OCI-LY1 (cell line): ENCODE results near the gene DRC7.

Source experiments
- H2AFZ ChIP-seq: fragments of 200-600 bp; sonication (generic), shearing (Covaris generic); 2 replicates; pipeline ENCODE4 v1.6.0; 2014; ENCODE audit warnings: antibody characterized with exemption, mild to moderate bottlenecking, low read length
- H3F3A ChIP-seq: fragments of 200-600 bp; sonication (generic), shearing (Covaris generic); 2 replicates; pipeline ENCODE4 v1.6.0; 2014; ENCODE audit warnings: mild to moderate bottlenecking, antibody characterized with exemption, low read length, moderate library complexity; ENCODE audit not compliant: insufficient read depth
- H3K27ac ChIP-seq: fragments of 200-600 bp; sonication (generic); 2 replicates; pipeline ENCODE4 v1.5.1; 2014; ENCODE audit warnings: low read length, mixed run types, mild to moderate bottlenecking, low read depth; ENCODE audit not compliant: poor library complexity, severe bottlenecking
- H3K27me3 ChIP-seq: fragments of 200-600 bp; sonication (generic); 2 replicates; pipeline ENCODE4 v1.6.0; 2014; ENCODE audit warnings: antibody characterized with exemption, mild to moderate bottlenecking, low read length, moderate library complexity; ENCODE audit not compliant: insufficient read depth
- H3K36me3 ChIP-seq: fragments of 200-600 bp; sonication (generic); 2 replicates; pipeline ENCODE4 v1.6.1; 2014; ENCODE audit warnings: mild to moderate bottlenecking, antibody characterized with exemption, low read length, moderate library complexity, mixed read lengths; ENCODE audit not compliant: insufficient read depth
- H3K4me1 ChIP-seq: fragments of 200-600 bp; sonication (generic); 2 replicates; pipeline ENCODE4 v1.5.1; 2014; ENCODE audit warnings: mild to moderate bottlenecking, low read length, moderate library complexity; ENCODE audit not compliant: insufficient read depth, severe bottlenecking
- H3K4me2 ChIP-seq: fragments of 200-600 bp; sonication (generic), shearing (Covaris generic); 2 replicates; pipeline ENCODE4 v1.6.1; 2014; ENCODE audit warnings: low read length
- H3K4me3 ChIP-seq: fragments of 200-600 bp; sonication (generic); 2 replicates; pipeline ENCODE4 v1.5.1; 2014; ENCODE audit warnings: low read length, low read depth, mild to moderate bottlenecking, mixed read lengths; ENCODE audit not compliant: poor library complexity, severe bottlenecking
- H3K79me2 ChIP-seq: fragments of 200-600 bp; shearing (Covaris generic); 2 replicates; pipeline ENCODE4 v1.6.1; 2016; ENCODE audit warnings: mixed run types, low read length, mixed read lengths; ENCODE audit not compliant: insufficient read depth
- H3K9ac ChIP-seq: fragments of 200-600 bp; sonication (generic), shearing (Covaris generic); 2 replicates; pipeline ENCODE4 v1.6.1; 2014; ENCODE audit warnings: mild to moderate bottlenecking, low read length, mixed read lengths
- H3K9me2 ChIP-seq: fragments of 200-600 bp; sonication (generic), shearing (Covaris generic); 2 replicates; pipeline ENCODE4 v1.6.1; 2014; ENCODE audit warnings: low read depth, mild to moderate bottlenecking, low read length, mixed read lengths
- H3K9me3 ChIP-seq: fragments of 200-600 bp; shearing (Covaris generic); 2 replicates; pipeline ENCODE4 v1.6.1; 2014; ENCODE audit warnings: low read length, mixed read lengths
- H4K20me1 ChIP-seq: fragments of 200-600 bp; sonication (generic), shearing (Covaris generic); 2 replicates; pipeline ENCODE4 v1.6.0; 2016; ENCODE audit warnings: mild to moderate bottlenecking, low read length; ENCODE audit not compliant: insufficient read depth
- CTCF ChIP-seq: fragments of 200-600 bp; sonication (generic), shearing (Covaris generic); IDR thresholded peaks from 2 replicates; pipeline ENCODE4 v1.5.1; 2017; ENCODE audit warnings: mild to moderate bottlenecking, antibody characterized with exemption, low read length, moderate library complexity, mixed read lengths
- EZH2 ChIP-seq: fragments of 200-600 bp; sonication (generic), shearing (Covaris generic); IDR thresholded peaks from 2 replicates; pipeline ENCODE4 v1.8.0; 2017; ENCODE audit warnings: borderline replicate concordance, mixed run types, mild to moderate bottlenecking, antibody characterized with exemption, low read length, moderate library complexity, mixed read lengths

The DRC7 gene

GRCh38 chr16:57736419-57737351 lies 42.1 kb downstream of the DRC7 start:
- H3K79me2 ChIP-seq = no peaks in the 10 kb centered on the region
- no peak overlapping the region for H2AFZ ChIP-seq
- TF ChIP-seq CTCF = peak; percentile 15; the same call in 1 of the 2 replicates
- TF ChIP-seq EZH2 = no peak
- peak overlapping the region; percentile 71 for H3K9ac ChIP-seq
- H3F3A ChIP-seq = no peaks in the 10 kb centered on the region
- H3K36me3 ChIP-seq = no peaks in the 10 kb centered on the region; the same call in 1 of the 2 replicates
- H3K4me1 ChIP-seq = peaks cover 20% of the 10 kb centered on the region
- H3K4me2 ChIP-seq = peak overlapping the region; percentile 72
- no peaks in the 10 kb centered on the region for H3K9me2 ChIP-seq
- no peaks in the 10 kb centered on the region for H3K27me3 ChIP-seq
- no peaks in the 10 kb centered on the region for H4K20me1 ChIP-seq
- peak overlapping the region; percentile 80 for H3K4me3 ChIP-seq
- peaks cover 12% of the 10 kb centered on the region; the same call in 1 of the 2 replicates for H3K9me3 ChIP-seq
- no peak overlapping the region for H3K27ac ChIP-seq

GRCh38 chr16:57738844-57739243 lies 44.2 kb downstream of the DRC7 start:
- H3K36me3 ChIP-seq = peaks cover 12% of the 10 kb centered on the region
- H3K4me2 ChIP-seq = no peak overlapping the region
- H2AFZ ChIP-seq = no peak overlapping the region
- no peaks in the 10 kb centered on the region for H3K79me2 ChIP-seq
- no peaks in the 10 kb centered on the region for H4K20me1 ChIP-seq
- H3K9me2 ChIP-seq = no peaks in the 10 kb centered on the region
- H3F3A ChIP-seq = no peaks in the 10 kb centered on the region
- no peak overlapping the region for H3K27ac ChIP-seq
- TF ChIP-seq EZH2 = no peak
- TF ChIP-seq CTCF = no peak
- H3K9ac ChIP-seq = no peak overlapping the region
- no peaks in the 10 kb centered on the region for H3K9me3 ChIP-seq
- no peak overlapping the region for H3K4me3 ChIP-seq
- H3K4me1 ChIP-seq = peaks cover 20% of the 10 kb centered on the region
- H3K27me3 ChIP-seq = no peaks in the 10 kb centered on the region

- no peak overlapping the region for H2AFZ ChIP-seq
- H3K36me3 ChIP-seq = peaks cover 12% of the 10 kb centered on the region
- H3K9me2 ChIP-seq = no peaks in the 10 kb centered on the region
- H3K4me3 ChIP-seq = no peak overlapping the region
- H3K79me2 ChIP-seq = no peaks in the 10 kb centered on the region
- no peaks in the 10 kb centered on the region for H3K9me3 ChIP-seq
- H3K9ac ChIP-seq = no peak overlapping the region
- H3F3A ChIP-seq = no peaks in the 10 kb centered on the region
- no peaks in the 10 kb centered on the region for H3K27me3 ChIP-seq
- TF ChIP-seq CTCF (no peak), EZH2 (no peak)
- no peaks in the 10 kb centered on the region for H4K20me1 ChIP-seq
- H3K27ac ChIP-seq = no peak overlapping the region
- H3K4me1 ChIP-seq = peaks cover 11% of the 10 kb centered on the region
- H3K4me2 ChIP-seq = no peak overlapping the region
These were observed 45.3 kb downstream of the DRC7 start for GRCh38 chr16:57739756-57740422.
